GM23248 (cell line): Measurements from ENCODE around the gene CDK5RAP3. TPM values are rescaled to one million over a fixed set of nuclear protein-coding genes. Genes with fewer than 3 reads are reported as not detected.

Source experiments
- DNase-seq: peaks from one replicate; pipeline ENCODE4 v3.0.0-alpha.2; 2015
- H2AFZ ChIP-seq: fragments of 200-600 bp; sonication (generic); 2 replicates; pipeline ENCODE4 v1.6.1; 2016; ENCODE audit warnings: antibody characterized with exemption
- H3F3A ChIP-seq: fragments of 200-600 bp; sonication (generic); 2 replicates; pipeline ENCODE4 v1.6.1; 2016; ENCODE audit warnings: mild to moderate bottlenecking, antibody characterized with exemption, mixed run types; ENCODE audit not compliant: insufficient read depth
- H3K27ac ChIP-seq: fragments of 200-600 bp; sonication (generic); 2 replicates; pipeline ENCODE4 v1.5.1; 2016; ENCODE audit warnings: mild to moderate bottlenecking
- H3K27me3 ChIP-seq: fragments of 200-600 bp; sonication (generic); replicated peaks from 2 replicates; pipeline ENCODE4 v1.6.1; 2016; ENCODE audit warnings: mild to moderate bottlenecking; ENCODE audit not compliant: insufficient read depth
- H3K36me3 ChIP-seq: fragments of 200-600 bp; sonication (generic); 2 replicates; pipeline ENCODE4 v1.6.1; 2016; ENCODE audit warnings: low read depth, mild to moderate bottlenecking
- H3K4me1 ChIP-seq: fragments of 200-600 bp; sonication (generic); 2 replicates; pipeline ENCODE4 v1.6.1; 2016; ENCODE audit warnings: mild to moderate bottlenecking; ENCODE audit not compliant: insufficient read depth
- H3K4me2 ChIP-seq: fragments of 200-600 bp; sonication (generic); one replicate; pipeline ENCODE4 v1.6.1; 2016; ENCODE audit warnings: mild to moderate bottlenecking; ENCODE audit not compliant: unreplicated experiment
- H3K4me3 ChIP-seq: fragments of 200-600 bp; sonication (generic); 2 replicates; pipeline ENCODE4 v1.5.1; 2016; ENCODE audit warnings: mild to moderate bottlenecking
- H3K79me2 ChIP-seq: fragments of 200-600 bp; sonication (generic); 2 replicates; pipeline ENCODE4 v1.6.1; 2016; ENCODE audit warnings: mild to moderate bottlenecking; ENCODE audit not compliant: insufficient read depth
- H3K9ac ChIP-seq: fragments of 200-600 bp; sonication (generic); 2 replicates; pipeline ENCODE4 v1.6.1; 2016; ENCODE audit warnings: mild to moderate bottlenecking
- H3K9me2 ChIP-seq: fragments of 200-600 bp; sonication (generic); 2 replicates; pipeline ENCODE4 v1.6.1; 2016; ENCODE audit warnings: mixed run types, mild to moderate bottlenecking, moderate library complexity; ENCODE audit not compliant: insufficient read depth
- H3K9me3 ChIP-seq: fragments of 200-600 bp; sonication (generic); one replicate; pipeline ENCODE4 v1.6.1; 2017; ENCODE audit warnings: low read depth
- H4K20me1 ChIP-seq: fragments of 200-600 bp; sonication (generic); 2 replicates; pipeline ENCODE4 v1.6.0; 2016; ENCODE audit not compliant: insufficient read depth
- EZH2 ChIP-seq: fragments of 200-600 bp; sonication (generic); IDR thresholded peaks from 2 replicates; pipeline ENCODE4 v1.6.1; 2018; ENCODE audit warnings: antibody characterized with exemption, mild to moderate bottlenecking; ENCODE audit not compliant: insufficient read depth, poor library complexity, severe bottlenecking
- EZH2phosphoT487 ChIP-seq: fragments of 200-600 bp; sonication (generic); IDR thresholded peaks from 2 replicates; pipeline ENCODE4 v1.6.1; 2018; ENCODE audit warnings: antibody characterized with exemption, moderate library complexity, mild to moderate bottlenecking, low read depth; ENCODE audit not compliant: insufficient read depth
- WGBS, 2 experiments: methylation state at CpG; one replicate each; pipeline ENCODE4 v1.1.6; 2015 to 2017; ENCODE audit warnings: low lambda C conversion rate in 2 of 2, low coverage in 1 of 2; ENCODE audit errors: missing lambda C conversion rate in 2 of 2; 5-methylcytosine and 5-hydroxymethylcytosine counted together
- in situ Hi-C: fragments of 300-500 bp; cut with MboI; formaldehyde crosslinking; loops from 2 replicates; pipeline ENCODE4 v1.15.0; 2020
- polyA plus RNA-seq: library from polyadenylated mRNA; unstranded; fragments of >200 nt; fragmentation: Nextera tagmentation; extraction: Ambion mirVana; gene quantifications from 2 replicates; pipeline ENCODE4 v1.2.1, GENCODE V29; 2016
- total RNA-seq: library from RNA; depleted of rRNA; stranded (reverse); fragments of >200 nt; shearing (Covaris generic); gene quantifications from 2 replicates; pipeline ENCODE4 v1.2.3, GENCODE V29; 2014

CDK5RAP3 gene
- total and polyA plus RNA-seq, 2 experiments from 2014 or later: 61.7 to 92.2 TPM

DNA sequence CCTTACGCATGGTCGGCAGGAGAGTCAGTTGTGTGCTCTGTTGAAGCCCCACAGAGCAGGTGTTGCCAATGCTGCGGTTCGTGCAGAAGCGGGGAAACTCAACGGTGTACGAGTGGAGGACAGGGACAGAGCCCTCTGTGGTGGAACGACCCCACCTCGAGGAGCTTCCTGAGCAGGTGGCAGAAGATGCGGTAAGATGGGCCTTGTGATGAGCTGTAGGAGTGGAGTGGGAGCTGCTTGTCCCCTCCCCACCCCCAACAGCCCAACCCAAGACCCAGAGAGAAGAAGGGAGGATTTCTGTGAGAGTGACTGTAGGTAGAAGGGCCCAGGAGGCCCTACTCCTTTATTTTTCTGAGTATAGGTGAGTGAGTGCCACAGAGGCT, 4.9 kb downstream of the CDK5RAP3 start:
- H4K20me1 ChIP-seq: no peaks in the 10 kb centered on the region
- H2AFZ ChIP-seq: no peak overlapping the region
- H3K36me3 ChIP-seq: peaks cover 22% of the 10 kb centered on the region; the same call in 1 of the 2 replicates
- no peaks in the 10 kb centered on the region for H3K27me3 ChIP-seq
- H3F3A ChIP-seq: no peaks in the 10 kb centered on the region
- peaks cover 19% of the 10 kb centered on the region for H3K79me2 ChIP-seq
- H3K9me3 ChIP-seq: no peaks in the 10 kb centered on the region
- peaks cover 8% of the 10 kb centered on the region for H3K4me1 ChIP-seq
- in situ Hi-C loops: loop anchor here (5.0 kb wide), 1 partner anchor 41 kb away; no protein-coding TSS in a partner anchor
- no peak overlapping the region for H3K27ac ChIP-seq
- 95 to 96% methylated on average over 10 of the region's 10 CpGs for WGBS, 2 experiments
- no peak overlapping the region for H3K9ac ChIP-seq
- no peak for DNase-seq
- no peak overlapping the region for H3K4me2 ChIP-seq
- H3K4me3 ChIP-seq: no peak overlapping the region
- no peaks in the 10 kb centered on the region for H3K9me2 ChIP-seq
- TF ChIP-seq EZH2: no peak
- TF ChIP-seq EZH2phosphoT487: no peak

DNA sequence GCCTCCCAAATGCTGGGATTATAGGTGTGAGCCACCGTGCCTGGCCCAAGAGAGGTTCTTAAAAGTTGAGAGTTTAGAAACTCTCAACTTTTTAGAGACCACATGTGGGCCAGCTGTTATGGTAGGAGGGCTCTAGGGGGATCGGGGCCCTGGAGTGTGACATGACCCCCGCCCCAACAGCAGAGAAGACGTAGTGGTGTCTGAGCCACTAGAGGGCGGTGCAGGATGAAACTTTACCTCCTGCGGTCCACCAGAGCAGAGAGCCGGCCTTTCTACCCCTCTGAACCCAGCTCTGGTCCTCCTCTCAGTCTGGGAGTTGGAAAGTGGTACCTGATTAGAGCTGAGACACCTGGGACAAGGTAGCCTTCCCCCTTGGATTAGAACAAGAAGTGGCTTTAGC, 7.4 kb downstream of the CDK5RAP3 start:
- DNase-seq: peak; percentile 78
- TF ChIP-seq EZH2phosphoT487 (no peak), EZH2 (no peak)
- 6 to 17% methylated on average over 7 of the region's 7 CpGs for WGBS, 2 experiments
- no peaks in the 10 kb centered on the region for H3K27me3 ChIP-seq
- no peak overlapping the region for H3K27ac ChIP-seq
- no peaks in the 10 kb centered on the region for H4K20me1 ChIP-seq
- no peak overlapping the region for H2AFZ ChIP-seq
- no peaks in the 10 kb centered on the region for H3K9me3 ChIP-seq
- H3K79me2 ChIP-seq: no peaks in the 10 kb centered on the region
- in situ Hi-C loops: loop anchor here (5.0 kb wide), 1 partner anchor 39 kb away; no protein-coding TSS in a partner anchor
- H3K4me3 ChIP-seq: no peak overlapping the region
- H3K36me3 ChIP-seq: peaks cover 22% of the 10 kb centered on the region; the same call in 1 of the 2 replicates
- H3F3A ChIP-seq: 0 out of 2 replicates have a peak, but pooled peaks cover 1% of the 10 kb centered on the region
- H3K4me2 ChIP-seq: no peak overlapping the region
- H3K9me2 ChIP-seq: no peaks in the 10 kb centered on the region
- H3K4me1 ChIP-seq: no peaks in the 10 kb centered on the region
- H3K9ac ChIP-seq: no peak overlapping the region

DNA sequence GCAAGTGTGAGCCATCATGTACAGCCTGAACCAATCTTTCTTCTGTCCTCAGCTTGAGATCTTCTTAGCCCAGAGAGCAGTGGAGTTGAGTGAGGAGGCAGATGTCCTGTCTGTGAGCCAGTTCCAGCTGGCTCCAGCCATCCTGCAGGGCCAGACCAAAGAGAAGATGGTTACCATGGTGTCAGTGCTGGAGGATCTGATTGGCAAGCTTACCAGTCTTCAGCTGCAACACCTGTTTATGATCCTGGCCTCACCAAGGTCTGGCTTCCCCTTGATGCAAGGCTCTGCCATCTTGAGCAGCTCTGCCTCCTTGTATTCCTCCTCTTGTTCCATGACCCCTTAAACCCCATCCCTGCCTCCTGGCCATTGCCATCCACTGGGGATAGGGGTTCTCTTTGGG, 9.6 kb downstream of the CDK5RAP3 start:
- no peaks in the 10 kb centered on the region for H3K79me2 ChIP-seq
- H3K9me3 ChIP-seq: no peaks in the 10 kb centered on the region
- H2AFZ ChIP-seq: no peak overlapping the region
- TF ChIP-seq EZH2phosphoT487 (no peak), EZH2 (no peak)
- no peaks in the 10 kb centered on the region for H4K20me1 ChIP-seq
- H3K27me3 ChIP-seq: no peaks in the 10 kb centered on the region
- peaks cover 13% of the 10 kb centered on the region; the same call in 1 of the 2 replicates for H3K36me3 ChIP-seq
- no peak overlapping the region for H3K9ac ChIP-seq
- H3K4me1 ChIP-seq: no peaks in the 10 kb centered on the region
- H3K27ac ChIP-seq: no peak overlapping the region
- 0 out of 2 replicates have a peak, but pooled peaks cover 3% of the 10 kb centered on the region for H3F3A ChIP-seq
- DNase-seq: no peak
- no peaks in the 10 kb centered on the region for H3K9me2 ChIP-seq
- no peak overlapping the region for H3K4me2 ChIP-seq
- H3K4me3 ChIP-seq: no peak overlapping the region
- in situ Hi-C loops: no loop called here

DNA sequence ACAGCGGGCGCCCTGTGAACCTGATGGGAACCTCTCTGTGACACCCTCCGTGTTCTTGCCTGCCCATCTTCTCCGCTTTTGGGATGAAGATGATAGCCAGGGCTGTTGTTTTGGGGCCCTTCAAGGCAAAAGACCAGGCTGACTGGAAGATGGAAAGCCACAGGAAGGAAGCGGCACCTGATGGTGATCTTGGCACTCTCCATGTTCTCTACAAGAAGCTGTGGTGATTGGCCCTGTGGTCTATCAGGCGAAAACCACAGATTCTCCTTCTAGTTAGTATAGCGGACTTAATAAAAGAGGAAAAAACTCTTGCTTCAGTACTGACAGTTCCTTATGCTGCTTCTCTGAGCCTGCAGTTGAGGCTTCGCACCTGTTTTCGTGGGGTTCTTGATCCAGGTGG, 10.5 kb downstream of the CDK5RAP3 start:
- Histone ChIP-seq H4K20me1 (no peaks in the 10 kb centered on the region), H3K4me3 (no peak overlapping the region), H3K79me2 (no peaks in the 10 kb centered on the region), H2AFZ (no peak overlapping the region), H3K9ac (no peak overlapping the region), H3K9me2 (no peaks in the 10 kb centered on the region), H3K27me3 (no peaks in the 10 kb centered on the region), H3K4me1 (no peaks in the 10 kb centered on the region), H3K36me3 (peaks cover 13% of the 10 kb centered on the region; the same call in 1 of the 2 replicates), H3F3A (0 out of 2 replicates have a peak, but pooled peaks cover 3% of the 10 kb centered on the region), H3K27ac (no peak overlapping the region), H3K4me2 (no peak overlapping the region), H3K9me3 (no peaks in the 10 kb centered on the region)
- DNase-seq: no peak
- no peak for TF ChIP-seq EZH2phosphoT487
- WGBS, 2 experiments: 97 to 100% methylated on average over 9 of the region's 9 CpGs
- in situ Hi-C loops: no loop called here

DNA sequence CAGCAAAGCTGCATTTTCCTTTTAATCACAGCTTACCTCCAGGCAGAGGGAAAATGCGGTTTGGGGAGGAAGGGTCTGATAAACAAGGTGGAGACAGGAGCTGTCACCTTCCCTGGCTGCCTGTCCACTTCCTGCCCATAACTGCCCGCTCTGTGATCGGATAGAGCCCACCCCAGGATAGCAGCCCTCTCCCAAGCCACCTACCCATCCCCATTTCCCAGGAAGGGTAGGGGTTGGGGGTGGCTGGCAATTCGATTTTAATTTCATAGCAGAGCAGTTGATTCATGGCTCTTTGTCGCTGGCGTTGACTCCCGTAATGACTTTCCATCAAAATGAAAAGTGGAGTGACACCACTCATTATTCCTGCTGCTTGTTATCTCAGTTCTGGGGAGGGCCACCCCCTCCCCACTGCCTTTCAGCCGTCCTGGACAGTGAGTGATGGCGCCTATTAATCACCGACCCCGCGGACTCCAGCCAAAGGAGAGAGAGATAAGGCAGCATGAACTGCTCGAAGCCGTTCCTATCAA, 11.2 kb downstream of the CDK5RAP3 start:
- H3K36me3 ChIP-seq: peaks cover 13% of the 10 kb centered on the region; the same call in 1 of the 2 replicates
- H4K20me1 ChIP-seq: no peaks in the 10 kb centered on the region
- no peaks in the 10 kb centered on the region for H3K27me3 ChIP-seq
- no peak for DNase-seq
- H3F3A ChIP-seq: 0 out of 2 replicates have a peak, but pooled peaks cover 3% of the 10 kb centered on the region
- no peak overlapping the region for H3K4me3 ChIP-seq
- in situ Hi-C loops: no loop called here
- no peak overlapping the region for H3K27ac ChIP-seq
- H3K9me3 ChIP-seq: no peaks in the 10 kb centered on the region
- H3K4me1 ChIP-seq: 0 out of 2 replicates have a peak, but pooled peaks cover under 1% of the 10 kb centered on the region
- H3K79me2 ChIP-seq: no peaks in the 10 kb centered on the region
- H3K4me2 ChIP-seq: no peak overlapping the region
- no peaks in the 10 kb centered on the region for H3K9me2 ChIP-seq
- 73 to 76% methylated on average over 14 of the region's 14 CpGs for WGBS, 2 experiments
- H2AFZ ChIP-seq: no peak overlapping the region
- no peak overlapping the region for H3K9ac ChIP-seq
- no peak for TF ChIP-seq EZH2
- TF ChIP-seq EZH2phosphoT487: no peak
